ENCODE results near the gene POPDC3.

- no peak for TF ChIP-seq POLR2A (IDR thresholded peaks at IDR 0.05; ENCODE audit: low read depth, low read length)
- no peak for TF ChIP-seq CTCF (IDR thresholded peaks at IDR 0.05 in 2 of 3, conservative IDR thresholded peaks at IDR 0.05 in 1 of 3; ENCODE audit: control insufficient read depth in 2 of 3, extremely low read depth in 1 of 3, insufficient read depth in 1 of 3, low read depth in 3 of 3, low read length in 3 of 3)
- TF ChIP-seq TCF12 (IDR thresholded peaks at IDR 0.05; ENCODE audit: low read depth, low read length), result no peak
- no peak for TF ChIP-seq ELK1 (IDR thresholded peaks at IDR 0.05; ENCODE audit: low read depth, low read length)
- no peak for TF ChIP-seq USF2 (IDR thresholded peaks at IDR 0.05; ENCODE audit: borderline replicate concordance, low read depth, low read length)
- no peak for TF ChIP-seq ATF7 (IDR thresholded peaks at IDR 0.05; ENCODE audit: low read depth)
Measured at GRCh38 chr6:105109955-105110895, 69.6 kb downstream of the POPDC3 start.

All from GM12878 (cell line).